Neural progenitor cell (in vitro differentiated cells): Measurements from ENCODE around the gene SEC16A.

ENCODE experiments used
- EZH2phosphoT487 ChIP-seq: fragments of 200-600 bp; sonication (generic); IDR thresholded peaks from 2 replicates; pipeline ENCODE4 v1.6.1; 2017; ENCODE audit warnings: antibody characterized with exemption
- TF ChIP-seq, protein P1 (sequence below): fragments of 200-600 bp; sonication (generic); IDR thresholded peaks from 2 replicates; pipeline ENCODE4 v1.5.1; 2017; ENCODE audit warnings: antibody characterized with exemption, mild to moderate bottlenecking

DNA sequence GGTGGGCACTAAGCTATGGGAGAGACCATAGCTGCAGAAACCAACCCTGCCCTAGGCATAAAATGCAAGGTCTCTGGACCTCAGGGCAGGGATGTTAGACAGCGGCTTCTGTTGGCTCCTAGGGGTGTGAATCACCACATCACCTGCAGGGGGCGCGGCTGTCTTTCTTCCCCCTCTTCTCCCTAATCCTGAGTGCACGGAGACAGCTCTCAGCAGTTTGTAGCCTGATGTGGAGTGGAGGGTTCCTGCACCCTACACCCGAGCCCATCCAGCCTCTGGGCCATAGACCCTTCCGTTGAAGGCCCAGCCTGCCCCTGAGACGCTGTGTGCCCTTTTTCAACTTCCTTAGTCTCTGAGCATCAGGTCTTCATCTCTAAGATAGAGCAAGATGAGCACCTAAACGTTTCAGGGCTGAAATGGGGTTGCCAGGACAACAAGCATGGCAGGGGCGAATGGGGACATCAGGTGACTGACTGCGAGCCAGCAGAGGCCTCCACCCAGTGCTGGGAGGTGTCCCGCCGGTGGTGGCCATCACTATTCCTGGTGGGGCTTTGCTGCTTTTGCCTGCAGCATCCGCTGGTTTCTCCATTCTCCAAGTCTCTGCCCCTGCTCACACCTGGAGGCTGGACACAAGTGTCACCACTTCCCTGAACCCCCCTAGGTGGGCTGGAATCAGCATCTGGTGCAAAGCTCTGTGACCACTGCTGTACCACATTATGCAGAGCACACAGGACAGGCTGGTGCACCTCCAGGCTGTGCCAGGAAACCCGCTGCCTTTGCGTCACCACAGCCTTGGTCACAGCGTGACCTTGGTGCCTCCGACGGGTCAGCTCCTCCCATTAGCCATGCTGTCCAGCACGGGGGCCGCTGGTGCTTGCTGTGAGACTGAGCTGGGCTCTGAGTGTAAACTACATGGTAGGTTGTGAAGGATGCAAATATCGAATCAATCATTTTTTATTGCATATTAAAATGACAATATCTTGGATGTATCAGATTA lies 2.5 kb upstream of the SEC16A start:
- TF ChIP-seq, protein P1, sequence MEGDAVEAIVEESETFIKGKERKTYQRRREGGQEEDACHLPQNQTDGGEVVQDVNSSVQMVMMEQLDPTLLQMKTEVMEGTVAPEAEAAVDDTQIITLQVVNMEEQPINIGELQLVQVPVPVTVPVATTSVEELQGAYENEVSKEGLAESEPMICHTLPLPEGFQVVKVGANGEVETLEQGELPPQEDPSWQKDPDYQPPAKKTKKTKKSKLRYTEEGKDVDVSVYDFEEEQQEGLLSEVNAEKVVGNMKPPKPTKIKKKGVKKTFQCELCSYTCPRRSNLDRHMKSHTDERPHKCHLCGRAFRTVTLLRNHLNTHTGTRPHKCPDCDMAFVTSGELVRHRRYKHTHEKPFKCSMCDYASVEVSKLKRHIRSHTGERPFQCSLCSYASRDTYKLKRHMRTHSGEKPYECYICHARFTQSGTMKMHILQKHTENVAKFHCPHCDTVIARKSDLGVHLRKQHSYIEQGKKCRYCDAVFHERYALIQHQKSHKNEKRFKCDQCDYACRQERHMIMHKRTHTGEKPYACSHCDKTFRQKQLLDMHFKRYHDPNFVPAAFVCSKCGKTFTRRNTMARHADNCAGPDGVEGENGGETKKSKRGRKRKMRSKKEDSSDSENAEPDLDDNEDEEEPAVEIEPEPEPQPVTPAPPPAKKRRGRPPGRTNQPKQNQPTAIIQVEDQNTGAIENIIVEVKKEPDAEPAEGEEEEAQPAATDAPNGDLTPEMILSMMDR = peak; percentile 81
- TF ChIP-seq EZH2phosphoT487 = no peak
